MM.1S (cell line): ENCODE measurements around the gene CERS5.

Experiments used
- DNase-seq: peaks from one replicate; pipeline ENCODE4 v3.0.0-alpha.2; 2015
- H2AFZ ChIP-seq: fragments of 300-600 bp; sonication (generic); 2 replicates; pipeline ENCODE4 v1.6.0; 2016; ENCODE audit warnings: antibody characterized with exemption, low read length
- H3F3A ChIP-seq: fragments of 300-600 bp; sonication (generic); 2 replicates; pipeline ENCODE4 v1.6.1; 2016; ENCODE audit warnings: mild to moderate bottlenecking, antibody characterized with exemption, low read length, moderate library complexity, mixed read lengths; ENCODE audit not compliant: insufficient read depth
- H3K27ac ChIP-seq: fragments of 300-600 bp; sonication (generic); 2 replicates; pipeline ENCODE4 v1.5.1; 2016; ENCODE audit warnings: mild to moderate bottlenecking, low read length
- H3K27me3 ChIP-seq: fragments of 300-600 bp; sonication (generic); replicated peaks from 2 replicates; pipeline ENCODE4 v1.6.0; 2016; ENCODE audit warnings: low read length; ENCODE audit not compliant: insufficient read depth
- H3K36me3 ChIP-seq: fragments of 300-600 bp; sonication (generic); replicated peaks from 2 replicates; pipeline ENCODE4 v1.6.1; 2016; ENCODE audit warnings: mild to moderate bottlenecking, low read length, mixed read lengths; ENCODE audit not compliant: insufficient read depth
- H3K4me1 ChIP-seq: fragments of 300-600 bp; sonication (generic); 2 replicates; pipeline ENCODE4 v1.6.1; 2016; ENCODE audit warnings: low read length, mixed read lengths
- H3K4me2 ChIP-seq: fragments of 300-600 bp; sonication (generic); 2 replicates; pipeline ENCODE4 v1.6.0; 2016; ENCODE audit warnings: low read depth, low read length
- H3K4me3 ChIP-seq: fragments of 300-600 bp; sonication (generic); 2 replicates; pipeline ENCODE4 v1.5.1; 2016; ENCODE audit warnings: low read length, mixed read lengths
- H3K79me2 ChIP-seq: fragments of 300-600 bp; sonication (generic); 2 replicates; pipeline ENCODE4 v1.6.1; 2016; ENCODE audit warnings: mixed run types, low read length, mixed read lengths
- H3K9ac ChIP-seq: fragments of 300-600 bp; sonication (generic); 2 replicates; pipeline ENCODE4 v1.6.1; 2016; ENCODE audit warnings: low read length, mixed read lengths
- H3K9me2 ChIP-seq: fragments of 300-600 bp; sonication (generic); replicated peaks from 2 replicates; pipeline ENCODE4 v1.6.1; 2016; ENCODE audit warnings: mild to moderate bottlenecking, low read length, mixed read lengths; ENCODE audit not compliant: insufficient read depth
- H3K9me3 ChIP-seq: fragments of 300-600 bp; sonication (generic); replicated peaks from 2 replicates; pipeline ENCODE4 v1.6.1; 2016; ENCODE audit warnings: mild to moderate bottlenecking, low read length, mixed read lengths; ENCODE audit not compliant: insufficient read depth
- H4K20me1 ChIP-seq: fragments of 300-600 bp; sonication (generic); 2 replicates; pipeline ENCODE4 v1.6.1; 2016; ENCODE audit warnings: mild to moderate bottlenecking, low read length, moderate library complexity, mixed read lengths; ENCODE audit not compliant: insufficient read depth
- EZH2 ChIP-seq: fragments of 300-600 bp; sonication (generic); optimal IDR thresholded peaks from 2 replicates; pipeline ENCODE3; 2017; ENCODE audit warnings: low read depth, mild to moderate bottlenecking, antibody characterized with exemption, low read length, mixed read lengths
- EZH2phosphoT487 ChIP-seq: fragments of 300-600 bp; sonication (generic); IDR thresholded peaks from 2 replicates; pipeline ENCODE4 v1.6.1; 2018; ENCODE audit warnings: antibody characterized with exemption, low read length
- TF ChIP-seq, protein P1 (sequence below): fragments of 300-600 bp; sonication (generic); IDR thresholded peaks from 2 replicates; pipeline ENCODE4 v1.5.1; 2016; ENCODE audit warnings: antibody characterized with exemption, low read length, mixed read lengths

The CERS5 gene

DNA sequence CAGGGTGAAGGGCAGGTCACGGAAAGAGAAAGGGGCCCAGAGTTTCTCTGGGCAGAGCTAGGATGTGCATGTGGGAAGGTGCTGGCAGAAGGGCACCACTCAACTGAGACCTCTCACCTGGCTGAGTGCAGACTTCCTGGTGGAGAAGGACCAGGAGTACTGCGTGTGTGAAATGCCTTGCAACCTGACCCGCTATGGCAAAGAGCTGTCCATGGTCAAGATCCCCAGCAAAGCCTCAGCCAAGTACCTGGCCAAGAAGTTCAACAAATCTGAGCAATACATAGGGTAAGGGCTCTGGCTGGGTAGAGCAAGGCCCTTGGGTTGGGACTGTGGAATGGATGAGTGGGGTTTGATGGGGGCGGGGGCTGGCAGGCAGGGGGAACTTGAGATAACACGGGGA lies 87.4 kb downstream of the CERS5 start:
- Histone ChIP-seq H2AFZ (no peak overlapping the region), H3K9me3 (no peaks in the 10 kb centered on the region), H3K4me3 (no peak overlapping the region), H3K9me2 (no peaks in the 10 kb centered on the region), H3K79me2 (no peaks in the 10 kb centered on the region), H3K9ac (no peak overlapping the region), H3K4me2 (no peak overlapping the region), H3F3A (no peaks in the 10 kb centered on the region), H3K36me3 (no peaks in the 10 kb centered on the region), H4K20me1 (no peaks in the 10 kb centered on the region), H3K27ac (no peak overlapping the region), H3K4me1 (no peaks in the 10 kb centered on the region), H3K27me3 (no peaks in the 10 kb centered on the region)
- TF ChIP-seq, protein P1, sequence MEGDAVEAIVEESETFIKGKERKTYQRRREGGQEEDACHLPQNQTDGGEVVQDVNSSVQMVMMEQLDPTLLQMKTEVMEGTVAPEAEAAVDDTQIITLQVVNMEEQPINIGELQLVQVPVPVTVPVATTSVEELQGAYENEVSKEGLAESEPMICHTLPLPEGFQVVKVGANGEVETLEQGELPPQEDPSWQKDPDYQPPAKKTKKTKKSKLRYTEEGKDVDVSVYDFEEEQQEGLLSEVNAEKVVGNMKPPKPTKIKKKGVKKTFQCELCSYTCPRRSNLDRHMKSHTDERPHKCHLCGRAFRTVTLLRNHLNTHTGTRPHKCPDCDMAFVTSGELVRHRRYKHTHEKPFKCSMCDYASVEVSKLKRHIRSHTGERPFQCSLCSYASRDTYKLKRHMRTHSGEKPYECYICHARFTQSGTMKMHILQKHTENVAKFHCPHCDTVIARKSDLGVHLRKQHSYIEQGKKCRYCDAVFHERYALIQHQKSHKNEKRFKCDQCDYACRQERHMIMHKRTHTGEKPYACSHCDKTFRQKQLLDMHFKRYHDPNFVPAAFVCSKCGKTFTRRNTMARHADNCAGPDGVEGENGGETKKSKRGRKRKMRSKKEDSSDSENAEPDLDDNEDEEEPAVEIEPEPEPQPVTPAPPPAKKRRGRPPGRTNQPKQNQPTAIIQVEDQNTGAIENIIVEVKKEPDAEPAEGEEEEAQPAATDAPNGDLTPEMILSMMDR: no peak
- TF ChIP-seq EZH2phosphoT487 (no peak), EZH2 (no peak)
- no peak for DNase-seq
